Tibial nerve (tissue), 3 donors: ENCODE results near the gene ANO7.

ENCODE experiments used
- POLR2A ChIP-seq, 2 donors: fragments of 450-650 bp; IDR thresholded peaks; one replicate each; pipeline ENCODE4 v1.6.1; 2017; ENCODE audit warnings: antibody characterized with exemption in 2 of 2, mild to moderate bottlenecking in 2 of 2, moderate library complexity in 2 of 2
- TF ChIP-seq, protein P1 (sequence below), 5 experiments: fragments of 200-600 bp in 3 of 5; fragments of 450-650 bp in 2 of 5; sonication (generic) in 3 of 5; IDR thresholded peaks; one replicate each; pipeline ENCODE4 v1.5.1; 2016 to 2019; ENCODE audit warnings: antibody characterized with exemption in 5 of 5, mild to moderate bottlenecking in 3 of 5, moderate library complexity in 2 of 5

DNA sequence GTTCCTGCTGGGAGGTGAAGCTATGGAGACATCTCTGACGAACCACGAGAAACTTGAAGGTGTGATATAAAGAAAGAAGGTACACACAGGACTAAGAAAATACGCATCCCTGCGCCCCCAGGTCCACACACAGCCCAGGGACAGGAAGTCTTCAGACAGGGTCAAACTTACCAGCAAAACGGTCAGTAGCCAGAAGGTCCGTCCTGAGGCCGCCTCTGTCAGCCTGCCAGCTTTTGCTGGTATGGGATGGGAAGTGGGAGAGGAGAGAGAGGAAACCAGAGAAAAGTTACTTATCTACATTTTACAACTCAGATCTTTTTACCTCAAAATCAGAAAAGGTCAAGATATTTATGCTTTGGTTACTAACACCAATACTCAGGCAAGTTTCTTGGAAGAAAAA lies 79.8 kb downstream of the ANO7 start:
- no peak for TF ChIP-seq POLR2A (IDR thresholded peaks at IDR 0.05)
- TF ChIP-seq, protein P1, sequence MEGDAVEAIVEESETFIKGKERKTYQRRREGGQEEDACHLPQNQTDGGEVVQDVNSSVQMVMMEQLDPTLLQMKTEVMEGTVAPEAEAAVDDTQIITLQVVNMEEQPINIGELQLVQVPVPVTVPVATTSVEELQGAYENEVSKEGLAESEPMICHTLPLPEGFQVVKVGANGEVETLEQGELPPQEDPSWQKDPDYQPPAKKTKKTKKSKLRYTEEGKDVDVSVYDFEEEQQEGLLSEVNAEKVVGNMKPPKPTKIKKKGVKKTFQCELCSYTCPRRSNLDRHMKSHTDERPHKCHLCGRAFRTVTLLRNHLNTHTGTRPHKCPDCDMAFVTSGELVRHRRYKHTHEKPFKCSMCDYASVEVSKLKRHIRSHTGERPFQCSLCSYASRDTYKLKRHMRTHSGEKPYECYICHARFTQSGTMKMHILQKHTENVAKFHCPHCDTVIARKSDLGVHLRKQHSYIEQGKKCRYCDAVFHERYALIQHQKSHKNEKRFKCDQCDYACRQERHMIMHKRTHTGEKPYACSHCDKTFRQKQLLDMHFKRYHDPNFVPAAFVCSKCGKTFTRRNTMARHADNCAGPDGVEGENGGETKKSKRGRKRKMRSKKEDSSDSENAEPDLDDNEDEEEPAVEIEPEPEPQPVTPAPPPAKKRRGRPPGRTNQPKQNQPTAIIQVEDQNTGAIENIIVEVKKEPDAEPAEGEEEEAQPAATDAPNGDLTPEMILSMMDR (IDR thresholded peaks at IDR 0.05): no peak
